Activated gamma-delta T cell treated with Interleukin-2 at 50 U/mL for 16 hours (primary cell): ENCODE results near the gene LMNB1.
"Not testable (repeated sequence)": the region's sequence is repeated elsewhere in the genome, so short reads cannot be mapped to it uniquely, and the experiment has no call there.

Experiments
- DNase-seq: peaks from one replicate; pipeline ENCODE4 v3.0.0-alpha.2; 2020

Gene LMNB1

GRCh38 chr5:126831156-126831555, 54.2 kb downstream of the LMNB1 start:
- no peak for DNase-seq

GRCh38 chr5:126836778-126837177, 59.8 kb downstream of the LMNB1 start:
- no peak for DNase-seq

GRCh38 chr5:126837242-126837641, 60.3 kb downstream of the LMNB1 start:
- DNase-seq: no peak

GRCh38 chr5:126837906-126838539, 61.1 kb downstream of the LMNB1 start:
- DNase-seq: no peak

- DNase-seq: not testable (repeated sequence)
These were observed 62.5 kb downstream of the LMNB1 start for GRCh38 chr5:126839407-126839806.

GRCh38 chr5:126843375-126843774, 66.4 kb downstream of the LMNB1 start:
- not testable (repeated sequence) for DNase-seq

GRCh38 chr5:126845470-126846070, 68.6 kb downstream of the LMNB1 start:
- peak; percentile 64 for DNase-seq

- DNase-seq: no peak
These were observed 69.4 kb downstream of the LMNB1 start for GRCh38 chr5:126846344-126846743.

GRCh38 chr5:126846744-126847455, 70.0 kb downstream of the LMNB1 start:
- no peak for DNase-seq

- no peak for DNase-seq
These were observed 70.5 kb downstream of the LMNB1 start for GRCh38 chr5:126847456-126847820.

- DNase-seq: no peak
These were observed 70.9 kb downstream of the LMNB1 start for GRCh38 chr5:126847826-126848251.

- no peak for DNase-seq
These were observed 71.3 kb downstream of the LMNB1 start for GRCh38 chr5:126848253-126848652.

GRCh38 chr5:126849101-126849678, 72.3 kb downstream of the LMNB1 start:
- DNase-seq: no peak

GRCh38 chr5:126851501-126852011, 74.6 kb downstream of the LMNB1 start:
- no peak for DNase-seq

- peak; percentile 15 for DNase-seq
These were observed 75.2 kb downstream of the LMNB1 start for GRCh38 chr5:126852091-126852571.

- no peak for DNase-seq
These were observed 75.9 kb downstream of the LMNB1 start for GRCh38 chr5:126852841-126853271.

- peak; percentile 40 for DNase-seq
These were observed 76.8 kb downstream of the LMNB1 start for GRCh38 chr5:126853541-126854307.

- no peak for DNase-seq
These were observed 77.7 kb downstream of the LMNB1 start for GRCh38 chr5:126854526-126855110.

GRCh38 chr5:126855266-126855665, 78.3 kb downstream of the LMNB1 start:
- no peak for DNase-seq

- no peak for DNase-seq
These were observed 80.8 kb downstream of the LMNB1 start for GRCh38 chr5:126857472-126858410.

- no peak for DNase-seq
These were observed 81.5 kb downstream of the LMNB1 start for GRCh38 chr5:126858441-126858840.
